Muscle layer of duodenum (tissue), 2 donors: ENCODE results near the gene CGB8.
"Not testable (repeated sequence)": the region's sequence is repeated elsewhere in the genome, so short reads cannot be mapped to it uniquely, and the experiment has no call there.

Experiments used
- H3K27ac ChIP-seq: one replicate; pipeline ENCODE4 v1.7.0; 2013; ENCODE audit warnings: mild to moderate bottlenecking, low read length
- H3K27me3 ChIP-seq: one replicate; pipeline ENCODE4 v1.7.0; 2013; ENCODE audit warnings: low read depth, mild to moderate bottlenecking, control low read depth, low read length
- H3K36me3 ChIP-seq, 2 donors: one replicate each; pipeline ENCODE4 v1.7.0; 2013; ENCODE audit warnings: low read length in 2 of 2, control low read depth in 1 of 2, mild to moderate bottlenecking in 1 of 2; ENCODE audit not compliant: insufficient read depth in 2 of 2, control insufficient read depth in 1 of 2
- H3K4me1 ChIP-seq, 2 donors: one replicate each; pipeline ENCODE4 v1.7.0; 2013; ENCODE audit warnings: low read length in 2 of 2, mild to moderate bottlenecking in 2 of 2, control low read depth in 1 of 2, moderate library complexity in 1 of 2; ENCODE audit not compliant: insufficient read depth in 2 of 2, control insufficient read depth in 1 of 2
- H3K4me3 ChIP-seq, 2 donors: one replicate each; pipeline ENCODE4 v1.7.0; 2013; ENCODE audit warnings: low read length in 2 of 2, low read depth in 1 of 2, mild to moderate bottlenecking in 1 of 2
- H3K9me3 ChIP-seq, 2 donors: one replicate each; pipeline ENCODE4 v1.7.0; 2013; ENCODE audit warnings: low read length in 2 of 2, control low read depth in 1 of 2, mild to moderate bottlenecking in 1 of 2; ENCODE audit not compliant: control insufficient read depth in 1 of 2
- donor health status: healthy.

CGB8 gene

GRCh38 chr19:49042177-49042576, 6.7 kb downstream of the CGB8 start:
- H3K27ac ChIP-seq: no peak overlapping the region
- H3K36me3 ChIP-seq: no peaks in the 10 kb centered on the region
- no peaks in the 10 kb centered on the region for H3K4me1 ChIP-seq
- no peaks in the 10 kb centered on the region for H3K27me3 ChIP-seq
- no peak overlapping the region for H3K4me3 ChIP-seq
- H3K9me3 ChIP-seq: no peaks in the 10 kb centered on the region

GRCh38 chr19:49039736-49040135, 9.2 kb downstream of the CGB8 start:
- not testable (repeated sequence) for H3K27ac ChIP-seq, H3K27me3 ChIP-seq, H3K9me3 ChIP-seq, H3K36me3 ChIP-seq, H3K4me1 ChIP-seq, H3K4me3 ChIP-seq

DNA sequence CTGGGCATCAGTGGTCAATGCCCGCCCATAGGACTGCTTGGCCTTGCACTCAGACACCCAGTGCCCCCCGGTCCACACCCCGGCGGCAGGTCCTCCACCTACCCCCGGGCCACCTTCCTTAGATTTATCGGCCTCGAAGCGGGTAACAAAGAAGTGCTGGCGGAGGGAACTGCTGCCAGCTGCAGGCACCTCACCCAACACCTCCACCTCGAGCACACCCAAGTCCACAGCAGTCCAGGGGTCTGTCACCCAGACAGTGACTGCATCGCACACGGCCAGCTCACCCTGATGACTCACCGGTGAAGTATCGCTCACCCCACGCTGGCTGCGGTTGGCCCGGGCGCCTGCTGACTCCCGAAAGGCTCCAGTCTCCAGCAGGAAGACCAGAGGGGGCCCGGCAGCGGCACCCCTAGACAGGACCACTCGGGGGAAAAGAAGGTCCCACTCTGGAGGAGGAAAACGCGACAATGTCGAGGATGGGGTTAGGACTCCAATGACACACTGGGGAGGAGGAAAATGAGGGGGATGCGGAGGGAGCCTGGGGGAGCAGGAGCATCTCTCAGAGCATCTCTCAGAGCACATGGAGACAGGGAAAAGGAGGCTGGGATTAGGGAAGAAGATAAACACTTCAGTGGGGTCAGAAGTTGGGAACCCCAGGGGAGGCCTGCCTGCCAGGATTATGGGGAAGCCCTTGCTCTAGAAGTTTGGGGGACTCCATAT, 10.2 kb downstream of the CGB8 start:
- H3K4me1 ChIP-seq, H3K27me3 ChIP-seq: not testable (repeated sequence)

GRCh38 chr19:49038111-49038510, 10.8 kb downstream of the CGB8 start:
- not testable (repeated sequence) for H3K4me1 ChIP-seq, H3K27me3 ChIP-seq, H3K36me3 ChIP-seq, H3K27ac ChIP-seq, H3K4me3 ChIP-seq, H3K9me3 ChIP-seq

More for the DNA sequence above, 10.2 kb downstream of the CGB8 start:
- not testable (repeated sequence) for H3K36me3 ChIP-seq, H3K4me3 ChIP-seq, H3K9me3 ChIP-seq, H3K27ac ChIP-seq

DNA sequence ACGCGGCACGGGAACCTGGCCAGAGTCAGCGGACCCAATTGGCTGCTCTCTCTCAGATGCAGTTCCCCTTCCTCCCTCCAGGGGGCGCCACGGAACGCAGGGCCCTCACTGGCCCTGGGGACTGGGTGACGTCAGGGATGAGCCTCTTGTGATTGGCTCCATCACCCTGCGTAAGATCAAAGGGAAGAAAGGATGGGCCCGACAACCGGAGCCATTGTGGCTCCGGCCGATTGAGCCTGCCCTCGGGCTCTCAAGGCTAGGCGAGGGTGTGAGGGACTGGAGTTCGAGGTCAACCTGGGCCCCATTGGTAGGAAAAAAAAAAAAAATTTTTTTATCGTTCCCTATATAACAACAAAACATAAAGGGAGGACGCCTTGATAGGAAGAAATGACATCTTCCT, 12.1 kb downstream of the CGB8 start, which contains the start of gene CGB1:
TSS of gene CGB1 (minus strand) at position 81 of the 400 bp plus-strand sequence. CDS start 184 bp downstream, outside the sequence.
- not testable (repeated sequence) for H3K27ac ChIP-seq, H3K4me3 ChIP-seq, H3K36me3 ChIP-seq, H3K27me3 ChIP-seq, H3K9me3 ChIP-seq, H3K4me1 ChIP-seq

GRCh38 chr19:49031642-49032301, 17.1 kb downstream of the CGB8 start, which contains the start of gene CGB2:
CGB2 (plus strand) TSS chr19:49031890; CDS start chr19:49032096, 206 bp downstream.
- not testable (repeated sequence) for H3K36me3 ChIP-seq, H3K4me3 ChIP-seq, H3K9me3 ChIP-seq, H3K4me1 ChIP-seq, H3K27ac ChIP-seq, H3K27me3 ChIP-seq

- not testable (repeated sequence) for H3K36me3 ChIP-seq, H3K9me3 ChIP-seq, H3K27ac ChIP-seq, H3K27me3 ChIP-seq, H3K4me1 ChIP-seq, H3K4me3 ChIP-seq
Observed at GRCh38 chr19:49030323-49030722, 18.6 kb downstream of the CGB8 start.

GRCh38 chr19:49029749-49030148, 19.2 kb downstream of the CGB8 start:
- not testable (repeated sequence) for H3K27me3 ChIP-seq, H3K4me1 ChIP-seq, H3K4me3 ChIP-seq, H3K36me3 ChIP-seq, H3K9me3 ChIP-seq, H3K27ac ChIP-seq

DNA sequence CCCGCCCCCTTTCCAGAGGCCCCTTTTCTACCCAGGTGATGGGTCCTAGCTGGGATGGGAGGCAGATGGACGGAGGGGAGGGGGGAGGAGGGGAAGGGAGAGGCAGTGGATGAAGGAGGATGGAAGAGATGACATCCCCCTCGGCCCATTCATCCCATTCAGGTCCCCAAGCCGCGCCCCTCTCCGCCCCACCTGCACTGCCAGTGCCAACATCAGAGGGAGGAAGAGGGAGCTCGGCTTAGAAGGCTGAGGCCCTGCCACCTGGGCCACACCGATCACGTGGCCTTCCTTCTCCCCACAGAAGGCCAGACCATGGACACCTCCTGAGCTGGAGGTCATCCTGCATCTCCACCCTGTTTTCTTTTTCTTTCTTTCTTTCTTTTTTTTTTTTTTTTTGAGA, 20.2 kb downstream of the CGB8 start:
- not testable (repeated sequence) for H3K4me1 ChIP-seq, H3K4me3 ChIP-seq, H3K9me3 ChIP-seq, H3K27ac ChIP-seq, H3K27me3 ChIP-seq, H3K36me3 ChIP-seq

DNA sequence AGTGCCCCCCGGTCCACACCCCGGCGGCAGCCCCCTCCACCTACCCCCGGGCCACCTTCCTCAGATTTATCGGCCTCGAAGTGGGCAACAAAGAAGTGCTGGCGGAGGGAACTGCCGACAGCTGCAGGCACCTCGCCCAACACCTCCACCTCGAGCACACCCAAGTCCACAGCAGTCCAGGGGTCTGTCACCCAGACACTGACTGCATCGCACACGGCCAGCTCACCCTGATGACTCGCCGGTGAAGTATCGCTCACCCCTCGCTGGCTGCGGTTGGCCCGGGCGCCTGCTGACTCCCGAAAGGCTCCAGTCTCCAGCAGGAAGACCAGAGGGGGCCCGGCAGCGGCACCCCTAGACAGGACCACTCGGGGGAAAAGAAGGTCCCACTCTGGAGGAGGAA, 23.3 kb downstream of the CGB8 start:
- H3K36me3 ChIP-seq, H3K4me3 ChIP-seq, H3K4me1 ChIP-seq, H3K9me3 ChIP-seq, H3K27ac ChIP-seq, H3K27me3 ChIP-seq: not testable (repeated sequence)

DNA sequence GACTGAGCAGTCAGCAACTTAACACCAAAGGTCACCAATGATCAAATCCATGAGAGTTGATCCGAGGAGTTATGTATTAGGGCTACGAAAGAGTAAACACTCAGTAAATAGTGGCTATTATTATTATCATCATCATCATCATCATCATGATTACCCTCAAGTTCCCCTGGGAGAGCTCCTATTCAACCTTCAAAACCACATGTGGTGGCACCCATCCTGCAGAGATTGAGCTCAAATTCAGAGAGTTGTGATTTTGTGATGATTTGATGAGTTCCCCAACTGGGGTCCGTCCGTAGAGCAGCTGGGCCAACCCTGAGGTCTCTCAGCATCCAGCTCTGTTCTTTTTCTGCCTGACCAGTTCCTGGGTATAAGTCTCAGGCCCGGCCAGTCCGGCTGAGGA, 23.8 kb downstream of the CGB8 start:
- H3K36me3 ChIP-seq, H3K9me3 ChIP-seq, H3K27ac ChIP-seq, H3K27me3 ChIP-seq, H3K4me3 ChIP-seq, H3K4me1 ChIP-seq: not testable (repeated sequence)

DNA sequence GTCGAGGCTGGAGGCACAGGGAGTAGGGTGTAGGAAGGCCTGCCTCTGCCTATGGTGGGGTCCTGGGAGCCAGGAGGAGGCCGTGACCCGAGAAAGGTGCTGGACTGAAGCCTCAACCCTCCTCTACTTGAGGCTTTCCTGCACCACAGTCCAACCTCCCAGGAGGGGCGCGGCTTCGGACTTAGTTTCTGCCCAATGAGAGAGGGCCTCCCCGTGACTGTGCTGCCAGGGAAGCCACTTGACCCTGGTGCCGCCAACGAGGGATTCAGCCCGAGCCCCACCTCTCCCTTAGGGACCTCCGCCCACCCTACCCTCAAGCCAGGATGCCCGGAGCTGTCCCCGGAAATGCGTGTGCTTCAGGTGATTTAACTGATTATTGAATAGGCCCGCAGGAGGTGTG, 24.7 kb downstream of the CGB8 start, which contains the start of gene CGB3:
TSS of gene CGB3 (minus strand) at position 101 of the 400 bp plus-strand sequence. CDS start 362 bp downstream, outside the sequence.
- H3K4me3 ChIP-seq, H3K4me1 ChIP-seq, H3K36me3 ChIP-seq, H3K27ac ChIP-seq, H3K9me3 ChIP-seq, H3K27me3 ChIP-seq: not testable (repeated sequence)
